AG08396 (cell line): ENCODE measurements around the gene APEH.
A peak's percentile ranks its signal among the peaks of the same experiment; 100 is the strongest.
"Not testable (repeated sequence)": the region's sequence is repeated elsewhere in the genome, so short reads cannot be mapped to it uniquely, and the experiment has no call there.

ENCODE experiments used
- DNase-seq: peaks from one replicate; pipeline ENCODE4 v3.0.0; 2012; ENCODE audit warnings: low spot score, mixed read lengths

The APEH gene

DNA sequence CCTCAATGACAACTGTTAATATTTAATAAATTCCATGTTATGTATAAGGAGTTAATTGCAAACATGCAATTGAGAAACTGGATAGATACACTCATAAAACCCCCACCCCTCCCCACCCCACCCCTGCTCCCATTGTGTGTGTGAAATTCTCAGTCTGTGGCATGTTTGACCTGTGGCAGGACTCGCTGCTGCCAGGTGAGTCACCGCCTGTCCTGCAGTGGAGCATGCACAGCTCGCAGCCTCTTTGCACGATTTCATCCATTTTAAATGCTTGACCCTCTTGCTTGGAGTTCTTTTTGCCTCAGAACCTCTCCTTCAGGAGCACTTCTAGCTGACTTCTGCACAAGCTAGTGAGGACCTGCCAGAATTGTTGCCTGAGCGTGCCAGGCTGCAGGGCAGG lies 5.3 kb upstream of the APEH start:
- no peak for DNase-seq

GRCh38 chr3:49669352-49669751 lies 4.8 kb upstream of the APEH start:
- DNase-seq, result no peak

DNA sequence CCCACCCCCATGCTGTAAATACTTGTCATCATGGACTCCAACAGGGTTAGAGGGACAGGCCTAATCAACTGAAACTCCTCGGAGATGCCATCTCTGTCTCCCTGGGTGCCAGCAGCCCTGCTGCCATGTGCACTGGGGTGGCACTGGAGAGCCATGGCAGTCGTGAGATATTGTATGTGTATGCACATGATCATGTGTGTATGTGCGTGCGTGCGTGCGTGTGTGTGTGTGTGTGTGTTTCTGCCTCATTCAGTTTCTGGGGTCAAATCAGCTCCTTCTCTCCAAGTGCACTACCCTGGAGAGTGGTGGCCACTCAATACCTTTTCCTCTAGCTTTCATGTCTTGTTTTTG lies 3.2 kb upstream of the APEH start:
- DNase-seq, result no peak

GRCh38 chr3:49671291-49672288 lies 2.6 kb upstream of the APEH start:
- peak; percentile 81 for DNase-seq

DNA sequence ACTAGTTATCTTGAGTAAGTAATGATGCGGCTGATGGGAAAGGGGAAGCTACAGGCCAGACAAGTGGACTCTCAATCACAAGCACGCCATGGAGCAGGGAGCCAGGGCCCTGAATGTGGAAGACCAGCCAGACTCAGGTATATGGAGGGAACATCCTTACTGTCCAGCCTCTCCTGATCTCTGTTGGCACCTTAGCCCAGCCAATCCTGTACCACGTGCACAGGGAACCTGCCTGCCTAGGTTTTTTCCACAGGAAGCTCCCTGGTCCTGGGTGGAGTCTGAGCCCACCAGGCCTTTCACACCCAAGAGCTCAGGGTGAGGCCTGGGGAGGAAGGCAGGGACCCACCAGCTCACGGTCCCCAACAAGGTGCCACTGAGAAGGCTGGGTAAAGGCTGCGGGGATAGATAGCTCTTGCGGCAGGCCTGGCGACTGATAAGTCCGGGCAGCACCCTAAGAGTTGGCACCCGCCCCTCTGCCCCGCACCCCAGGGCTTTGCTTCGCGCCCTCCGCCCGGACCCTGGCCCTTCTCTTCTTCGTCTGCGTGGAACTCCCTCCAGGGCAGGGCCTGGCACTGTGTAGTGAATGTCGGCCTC lies 933 bp upstream of the APEH start:
- no peak for DNase-seq

GRCh38 chr3:49674497-49674983 lies 389 bp downstream of the APEH start:
- no peak for DNase-seq

DNA sequence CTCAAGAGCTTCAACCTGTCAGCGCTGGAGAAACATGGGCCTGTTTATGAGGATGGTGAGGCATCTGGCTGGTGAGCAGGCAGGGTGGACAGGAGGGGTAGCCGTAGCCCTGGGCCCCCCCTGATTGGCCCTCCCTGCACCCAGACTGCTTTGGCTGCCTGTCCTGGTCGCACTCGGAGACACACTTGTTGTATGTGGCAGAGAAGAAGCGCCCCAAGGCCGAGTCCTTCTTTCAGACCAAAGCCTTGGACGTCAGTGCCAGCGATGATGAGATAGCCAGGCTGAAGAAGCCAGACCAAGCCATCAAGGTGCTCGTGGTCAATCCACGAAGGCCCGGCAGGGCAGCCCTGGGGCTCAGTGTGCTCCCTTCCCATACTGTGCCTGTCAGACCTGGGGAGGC lies 1.8 kb downstream of the APEH start:
- no peak for DNase-seq

DNA sequence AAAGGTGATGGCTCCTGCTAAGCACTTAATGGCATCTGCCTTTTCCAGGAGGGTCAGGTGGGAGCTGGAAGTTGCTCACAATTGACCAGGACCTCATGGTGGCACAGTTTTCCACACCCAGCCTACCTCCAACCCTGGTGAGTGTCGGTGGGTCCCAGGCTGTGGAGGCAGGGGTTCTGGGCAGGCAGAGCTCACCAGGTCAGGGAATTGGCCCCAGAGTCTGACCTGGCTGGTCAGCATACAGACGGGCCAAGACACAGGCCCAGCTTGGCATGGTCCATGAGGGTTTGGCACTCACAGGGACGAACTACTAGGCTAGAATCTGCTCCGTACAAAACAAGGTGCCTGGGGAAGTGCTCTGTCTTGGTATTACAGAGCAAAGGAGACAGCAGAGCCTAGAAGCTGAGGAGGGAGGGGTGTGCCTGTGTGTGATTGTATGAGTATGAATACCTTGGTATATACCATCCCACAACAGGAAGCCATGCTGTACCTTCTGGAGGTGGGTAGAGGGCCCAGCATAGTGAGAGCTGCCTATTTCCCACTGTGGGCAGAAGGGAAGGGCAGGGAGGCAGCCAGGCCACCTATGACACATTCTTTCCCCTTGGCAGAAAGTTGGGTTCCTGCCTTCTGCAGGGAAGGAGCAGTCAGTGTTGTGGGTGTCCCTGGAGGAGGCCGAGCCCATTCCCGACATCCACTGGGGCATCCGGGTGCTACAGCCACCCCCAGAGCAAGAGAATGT lies 6.5 kb downstream of the APEH start:
- DNase-seq, result no peak

- DNase-seq, result no peak
Observed at GRCh38 chr3:49681232-49681522, 7.0 kb downstream of the APEH start.

- no peak for DNase-seq
Observed at GRCh38 chr3:49681543-49681942, 7.4 kb downstream of the APEH start.

DNA sequence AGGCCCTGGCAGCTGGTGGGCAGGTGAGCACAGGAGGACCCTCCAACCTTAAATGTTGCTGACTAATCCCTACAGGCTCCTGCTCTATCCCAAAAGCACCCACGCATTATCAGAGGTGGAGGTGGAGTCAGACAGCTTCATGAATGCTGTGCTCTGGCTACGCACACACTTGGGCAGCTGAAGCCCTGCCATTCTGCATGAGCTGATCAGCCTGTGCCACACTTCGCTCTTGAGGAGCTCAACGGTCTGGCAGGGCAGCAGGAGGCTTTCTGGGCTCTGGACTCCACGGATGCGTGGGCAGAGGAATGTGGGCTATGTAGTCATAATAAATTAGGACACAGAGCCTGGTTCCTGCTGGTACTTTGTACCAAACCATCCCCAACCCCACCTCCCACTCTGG lies 9.0 kb downstream of the APEH start:
- DNase-seq, result no peak

DNA sequence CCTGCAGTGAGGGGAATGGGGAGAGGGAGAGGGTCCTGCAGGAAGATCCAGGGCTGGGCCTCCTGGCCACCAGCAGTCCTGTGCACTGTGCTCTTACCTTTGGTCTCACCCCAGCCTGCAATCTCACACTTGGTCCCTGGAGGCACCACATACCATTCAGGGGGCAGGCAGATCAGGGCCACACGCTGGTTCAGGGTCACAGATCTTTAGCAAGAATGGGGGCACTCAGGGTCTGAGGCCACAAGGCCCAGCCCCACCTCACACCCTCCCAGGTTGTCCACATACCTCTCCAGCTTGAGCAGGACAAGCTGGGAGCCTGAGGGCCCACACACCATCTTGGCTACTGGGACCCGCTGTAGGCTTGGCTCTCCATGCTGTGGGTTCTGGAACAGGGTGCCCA lies 10.3 kb downstream of the APEH start:
- DNase-seq, result not testable (repeated sequence)

GRCh38 chr3:49685103-49685502 lies 11.0 kb downstream of the APEH start:
- not testable (repeated sequence) for DNase-seq

DNA sequence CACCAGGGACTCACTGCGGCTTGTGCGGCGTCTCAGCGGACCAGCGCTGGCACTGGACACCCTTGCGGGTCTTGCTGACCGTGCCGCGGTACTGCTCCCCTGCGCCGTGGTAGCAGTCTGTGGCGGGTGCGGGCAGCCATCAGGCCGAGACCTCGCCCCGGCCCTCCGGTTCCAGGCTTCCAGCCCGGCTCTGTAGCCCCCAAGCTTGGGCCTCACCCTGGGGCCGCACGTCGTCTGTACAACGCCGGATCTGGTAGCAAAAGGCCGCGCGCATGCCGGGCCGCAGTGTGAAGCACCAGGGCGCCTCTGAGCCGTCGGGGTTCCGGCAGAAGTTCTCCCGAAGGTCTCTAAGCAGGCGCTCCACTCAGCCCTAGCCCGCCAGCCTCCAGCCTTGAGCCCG lies 11.7 kb downstream of the APEH start:
- not testable (repeated sequence) for DNase-seq

DNA sequence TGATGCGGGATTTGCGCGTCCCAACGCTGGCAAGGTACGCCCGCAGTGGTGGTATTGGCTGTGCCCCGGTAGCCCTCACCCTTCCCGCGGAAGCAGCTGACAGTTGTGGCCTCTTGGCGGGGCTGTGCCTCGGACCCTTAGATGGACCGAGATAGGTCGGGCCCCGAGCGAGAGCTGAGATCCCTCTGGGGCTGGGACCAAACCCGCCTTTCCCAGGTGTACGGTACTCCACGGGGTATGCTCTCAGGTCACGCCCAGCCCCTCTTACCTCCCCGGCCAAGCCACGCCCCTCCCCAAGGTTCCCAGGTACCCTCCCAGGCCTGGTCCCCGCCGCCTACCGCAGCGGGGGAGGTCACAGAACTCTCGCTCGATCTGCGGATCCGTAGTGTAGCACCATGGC lies 12.2 kb downstream of the APEH start:
- DNase-seq, result not testable (repeated sequence)

DNA sequence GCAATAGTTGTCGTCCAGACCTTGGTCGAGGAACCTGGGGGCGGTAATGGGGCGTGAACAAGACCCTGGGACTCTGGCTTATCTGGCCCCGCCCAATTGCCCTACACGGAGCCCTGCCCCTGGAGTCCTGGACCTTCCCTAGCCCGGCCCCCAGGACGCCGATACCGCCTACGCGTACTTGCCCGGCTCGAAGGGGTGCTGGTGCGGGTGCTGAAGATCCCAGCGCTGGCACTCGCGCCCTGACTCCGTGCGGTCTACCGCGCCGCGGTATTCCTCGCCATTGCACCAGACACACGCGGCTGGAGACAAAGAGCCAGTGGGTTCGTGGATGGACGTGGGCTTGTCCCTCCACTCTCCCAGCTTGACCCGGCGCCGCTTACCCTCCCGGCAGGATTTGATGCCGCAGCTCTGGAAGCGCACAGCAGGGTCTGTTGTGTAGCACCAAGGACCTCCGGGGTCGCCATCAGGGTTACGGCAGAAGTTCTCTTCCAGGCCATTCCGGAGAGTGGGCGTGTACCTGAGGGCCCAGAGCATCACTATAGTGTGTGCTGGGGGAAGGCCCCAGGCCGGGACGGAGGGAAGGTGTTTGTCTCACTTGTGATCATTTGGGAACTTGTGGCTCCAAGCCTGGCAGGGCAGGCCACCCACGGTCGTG lies 12.7 kb downstream of the APEH start:
- not testable (repeated sequence) for DNase-seq

DNA sequence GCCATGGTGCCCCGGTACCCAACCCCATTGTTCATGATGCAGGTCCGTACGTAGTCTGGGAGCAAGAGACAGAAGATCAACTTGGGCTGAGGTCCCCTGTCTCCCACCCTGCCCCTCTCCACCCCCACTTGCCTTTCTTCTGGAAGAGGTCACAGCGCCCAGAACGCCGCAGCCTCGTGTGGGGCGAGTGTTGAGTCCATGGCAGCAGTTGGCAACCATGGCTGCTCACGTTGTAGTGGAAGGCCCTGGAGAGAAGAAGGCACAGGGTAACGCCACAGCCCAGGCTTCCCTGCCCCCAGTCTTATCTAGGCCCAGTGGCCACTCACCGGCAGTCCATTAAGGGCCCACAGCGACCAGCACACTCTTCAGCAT lies 13.3 kb downstream of the APEH start:
- DNase-seq, result not testable (repeated sequence)

DNA sequence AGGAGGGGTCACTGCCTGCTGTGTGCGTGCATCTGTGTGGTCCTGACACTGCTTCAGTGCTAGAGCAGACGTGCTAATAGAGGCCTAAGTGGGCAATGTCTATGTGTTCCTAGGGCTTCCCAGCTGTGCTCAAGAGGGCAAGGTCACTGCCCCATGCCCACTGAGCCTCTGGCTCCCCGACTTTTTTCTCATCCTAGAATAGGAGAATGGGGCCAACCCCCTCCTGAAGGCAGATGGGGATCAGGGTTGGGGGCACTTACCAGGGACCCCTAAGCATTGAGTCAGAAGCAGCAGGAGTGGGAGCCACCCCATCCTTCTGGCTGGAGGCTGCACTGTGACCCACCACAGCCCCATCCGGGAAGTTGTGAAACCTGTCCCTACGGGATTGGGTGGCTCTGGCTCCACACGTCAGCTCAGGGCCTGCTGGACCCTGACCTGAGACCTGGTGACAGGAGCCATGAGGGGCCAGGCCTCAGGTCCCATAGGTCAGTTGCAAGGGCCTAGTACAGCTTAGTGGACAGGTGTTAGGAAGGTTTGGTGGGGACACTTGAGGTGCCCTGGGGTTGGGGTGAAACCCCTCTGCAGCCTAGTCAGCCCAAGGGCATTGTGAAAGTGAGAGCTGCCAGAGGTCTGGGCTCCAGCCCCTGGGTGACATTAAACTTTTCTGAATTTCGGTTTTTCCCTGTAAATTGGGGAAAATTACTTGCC lies 14.3 kb downstream of the APEH start:
- DNase-seq, result not testable (repeated sequence)

GRCh38 chr3:49689046-49689907 lies 15.1 kb downstream of the APEH start, which contains the start of the genes MST1 and RNF123:
Gene MST1, minus strand, starts transcription at chr3:49689474. Its CDS starts 783 bp downstream, at chr3:49688691.
Gene RNF123, plus strand, starts transcription at chr3:49689557. Its CDS starts 1,609 bp downstream, at chr3:49691166.
- peak; percentile 94 for DNase-seq

- DNase-seq, result not testable (repeated sequence)
Observed at GRCh38 chr3:49689908-49690624, 15.9 kb downstream of the APEH start.
